Measurements from ENCODE around the gene RNF213. TPM values are rescaled to one million over a fixed set of nuclear protein-coding genes. Genes with fewer than 3 reads are reported as not detected.
"Not testable (repeated sequence)": the region's sequence is repeated elsewhere in the genome, so short reads cannot be mapped to it uniquely, and the experiment has no call there.

The RNF213 gene
- total RNA-seq, 4 donors from 2014 or later: 113 to 174 (median 159) TPM

GRCh38 chr17:80406146-80406545, 145.5 kb downstream of the RNF213 start:
- WGBS, 2 donors (ENCODE audit: low coverage in 1 of 2): 82 to 89% methylated on average over 5 to 8 of the region's 8 CpGs

GRCh38 chr17:80407917-80408316, 147.3 kb downstream of the RNF213 start:
- H3K4me1 ChIP-seq; DNase-seq; H3K36me3 ChIP-seq; H3K27me3 ChIP-seq; in situ Hi-C loops (cut with MboI; ENCODE audit: low pct_ligation_motif_present in 1 of 4, low pct_unique_long_range_greater_than_20kb in 1 of 4, low sequenced_read_pairs in 3 of 4); H3K27ac ChIP-seq; H3K9me3 ChIP-seq; intact Hi-C loops (cut with DNase I; ENCODE audit: low total_unique reads); H3K4me3 ChIP-seq: not testable (repeated sequence)
- 55 to 92% methylated on average over 4 to 5 of the region's 5 CpGs for WGBS, 2 donors (ENCODE audit: low coverage in 1 of 2)

More at GRCh38 chr17:80406146-80406545, 145.5 kb downstream of the RNF213 start:
- intact Hi-C loops (cut with DNase I; ENCODE audit: low total_unique reads): no loop called here
- Histone ChIP-seq H3K9me3 (no peaks in the 10 kb centered on the region), H3K36me3 (no peaks in the 10 kb centered on the region), H3K27ac (no peak overlapping the region), H3K4me3 (no peak overlapping the region), H3K4me1 (peaks cover 0 to 4% (median 0%) of the 10 kb centered on the region in 4 donors), H3K27me3 (peaks cover 3% of the 10 kb centered on the region)
- in situ Hi-C loops (cut with MboI; ENCODE audit: low pct_ligation_motif_present in 1 of 4, low pct_unique_long_range_greater_than_20kb in 1 of 4, low sequenced_read_pairs in 3 of 4): no loop called here
- TF ChIP-seq EP300 (IDR thresholded peaks at IDR 0.05; ENCODE audit: low read depth) (no peak), POLR2AphosphoS5 (IDR thresholded peaks at IDR 0.05) (no peak)
- DNase-seq: no peak

GRCh38 chr17:80408872-80409271, 148.2 kb downstream of the RNF213 start:
- Histone ChIP-seq H3K36me3 (no peaks in the 10 kb centered on the region), H3K9me3 (no peaks in the 10 kb centered on the region), H3K27me3 (peaks cover 11% of the 10 kb centered on the region), H3K27ac (no peak overlapping the region), H3K4me1 (peaks cover 0 to 10% (median 1%) of the 10 kb centered on the region in 4 donors), H3K4me3 (no peak overlapping the region)
- WGBS, 2 donors (ENCODE audit: low coverage in 1 of 2): 9 to 15% methylated on average over 6 of the region's 6 CpGs
- TF ChIP-seq CTCF (IDR thresholded peaks at IDR 0.05): no peak
- no peak for TF ChIP-seq POLR2AphosphoS5 (IDR thresholded peaks at IDR 0.05)
- intact Hi-C loops (cut with DNase I; ENCODE audit: low total_unique reads): no loop called here
- no peak for DNase-seq
- in situ Hi-C loops (cut with MboI; ENCODE audit: low pct_ligation_motif_present in 1 of 4, low pct_unique_long_range_greater_than_20kb in 1 of 4, low sequenced_read_pairs in 3 of 4): no loop called here

GRCh38 chr17:80409626-80410025, 149.0 kb downstream of the RNF213 start:
- in situ Hi-C loops (cut with MboI; ENCODE audit: low pct_ligation_motif_present in 1 of 4, low pct_unique_long_range_greater_than_20kb in 1 of 4, low sequenced_read_pairs in 3 of 4) (no loop called here), intact Hi-C loops (cut with DNase I; ENCODE audit: low total_unique reads) (no loop called here)
- Histone ChIP-seq H3K36me3 (no peaks in the 10 kb centered on the region), H3K27me3 (peaks cover 14% of the 10 kb centered on the region), H3K4me3 (no peak overlapping the region), H3K27ac (no peak overlapping the region), H3K4me1 (peaks cover 0 to 17% (median 5%) of the 10 kb centered on the region in 4 donors), H3K9me3 (no peaks in the 10 kb centered on the region)
- DNase-seq: no peak
- 92 to 100% methylated on average over 1 to 13 of the region's 13 CpGs for WGBS, 2 donors (ENCODE audit: low coverage in 1 of 2)
- TF ChIP-seq POLR2A (IDR thresholded peaks at IDR 0.05) (no peak), EP300 (IDR thresholded peaks at IDR 0.05; ENCODE audit: low read depth) (no peak), POLR2AphosphoS5 (IDR thresholded peaks at IDR 0.05) (no peak), CTCF (IDR thresholded peaks at IDR 0.05) (no peak)

- peaks cover 0 to 17% (median 5%) of the 10 kb centered on the region in 4 donors for H3K4me1 ChIP-seq
- in situ Hi-C loops (cut with MboI; ENCODE audit: low pct_ligation_motif_present in 1 of 4, low pct_unique_long_range_greater_than_20kb in 1 of 4, low sequenced_read_pairs in 3 of 4); H3K36me3 ChIP-seq; H3K9me3 ChIP-seq; H3K27ac ChIP-seq; DNase-seq; intact Hi-C loops (cut with DNase I; ENCODE audit: low total_unique reads); H3K4me3 ChIP-seq: not testable (repeated sequence)
- WGBS, 2 donors (ENCODE audit: low coverage in 1 of 2): 60 to 83% methylated on average over 1 to 16 of the region's 16 CpGs
- H3K27me3 ChIP-seq: peaks cover 14% of the 10 kb centered on the region
These were observed 149.9 kb downstream of the RNF213 start for GRCh38 chr17:80410441-80411087.
